GM18499 (cell line): ENCODE data around the gene CHST6.
"Not testable (repeated sequence)": the region's sequence is repeated elsewhere in the genome, so short reads cannot be mapped to it uniquely, and the experiment has no call there.

Experiments used
- ATAC-seq: cut with Tn5 transposase; IDR thresholded peaks from one replicate; pipeline ENCODE4 v1.9.1; 2021; ENCODE audit warnings: moderate number of reproducible peaks; ENCODE audit not compliant: insufficient read depth, unreplicated experiment

The CHST6 gene

DNA sequence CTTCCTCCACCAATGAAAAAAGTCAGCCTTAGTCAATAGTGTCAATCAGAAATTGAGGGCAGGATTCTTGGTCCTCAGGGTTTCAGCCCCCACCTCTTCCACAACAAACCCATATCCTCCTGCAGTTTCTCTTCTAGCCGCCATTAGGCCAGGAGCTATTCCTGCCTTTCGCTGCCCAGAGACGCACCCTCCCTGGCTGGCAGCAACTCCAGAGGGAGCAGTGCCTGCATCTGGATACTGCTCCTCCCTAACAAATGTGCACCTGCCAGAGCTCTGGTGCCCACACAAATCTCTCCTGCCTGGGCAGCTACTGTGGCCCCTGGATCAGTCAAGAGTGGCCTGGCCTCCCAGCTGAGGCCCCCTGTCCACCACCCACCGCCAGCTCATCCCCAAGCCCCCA, 38.8 kb downstream of the CHST6 start:
- not testable (repeated sequence) for ATAC-seq

DNA sequence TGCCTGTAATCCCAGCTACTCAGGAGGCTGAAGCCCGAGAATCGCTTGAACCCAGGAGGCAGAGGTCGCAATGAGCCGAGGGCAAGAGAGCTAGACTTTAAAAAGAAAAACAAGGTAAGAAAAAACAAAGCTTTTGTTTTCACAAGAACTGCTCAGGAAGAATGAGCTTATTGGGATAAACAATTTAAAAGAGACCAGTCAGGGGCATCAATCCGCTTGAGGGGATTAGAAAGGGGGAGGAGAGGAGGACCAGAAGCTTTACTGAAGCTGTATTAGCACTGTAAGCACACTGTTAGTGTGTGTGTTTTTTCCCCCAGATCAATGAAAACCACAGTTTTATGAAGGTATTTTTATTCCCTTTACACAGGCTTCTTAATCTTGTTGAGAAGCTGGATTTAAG, 39.6 kb downstream of the CHST6 start:
- no peak for ATAC-seq

DNA sequence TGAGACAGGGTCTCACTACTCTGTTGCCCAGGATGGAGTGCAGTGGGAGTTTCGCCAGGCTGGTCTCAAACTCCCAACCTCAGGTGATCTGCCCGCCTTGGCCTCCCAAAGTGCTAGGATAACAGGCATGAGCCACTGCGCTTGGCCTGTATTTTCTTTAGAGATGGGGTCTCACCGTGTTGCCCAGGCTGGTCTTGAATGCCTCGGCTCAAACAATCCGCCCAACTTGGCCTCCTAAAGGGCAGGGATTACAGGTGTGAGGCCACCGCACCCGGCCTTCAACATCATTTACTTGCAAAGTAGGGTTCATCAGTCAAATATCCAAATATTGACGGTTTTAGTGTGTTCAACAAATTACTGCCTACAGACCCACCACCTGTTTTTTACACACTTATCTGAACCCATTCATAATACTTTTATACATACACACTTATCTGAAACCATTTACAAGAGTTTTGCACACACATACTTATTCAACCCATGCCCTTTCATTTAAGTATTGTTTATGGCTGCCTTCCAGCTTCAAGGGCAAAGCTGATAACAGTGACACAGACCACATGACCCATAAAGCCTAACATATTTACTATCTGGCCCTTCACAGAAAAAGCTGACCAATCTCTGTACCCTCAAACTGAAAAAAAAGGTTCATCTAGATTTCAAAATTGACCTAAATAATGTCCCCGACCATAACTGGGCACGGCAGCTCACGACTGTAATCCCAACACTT, 42.6 kb downstream of the CHST6 start:
- ATAC-seq = no peak

DNA sequence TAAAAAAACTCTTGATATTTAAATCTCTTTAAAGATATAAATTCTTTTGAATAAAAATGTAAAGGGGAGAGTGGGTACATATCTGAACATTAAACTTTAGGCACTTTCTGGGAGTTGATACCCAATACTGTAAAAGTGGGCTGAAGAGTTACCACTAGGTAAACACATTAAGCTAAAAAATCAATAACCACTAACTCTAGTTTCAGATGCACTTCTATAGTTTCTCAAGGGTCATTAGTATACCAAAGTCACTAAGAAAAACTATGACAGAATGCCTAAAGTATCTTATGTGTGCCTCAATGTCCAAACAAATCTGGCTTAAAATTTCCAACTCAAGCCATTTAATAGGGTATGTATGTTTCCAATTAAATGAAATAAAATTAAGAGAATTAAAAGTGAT, 48.8 kb downstream of the CHST6 start:
- ATAC-seq = no peak

DNA sequence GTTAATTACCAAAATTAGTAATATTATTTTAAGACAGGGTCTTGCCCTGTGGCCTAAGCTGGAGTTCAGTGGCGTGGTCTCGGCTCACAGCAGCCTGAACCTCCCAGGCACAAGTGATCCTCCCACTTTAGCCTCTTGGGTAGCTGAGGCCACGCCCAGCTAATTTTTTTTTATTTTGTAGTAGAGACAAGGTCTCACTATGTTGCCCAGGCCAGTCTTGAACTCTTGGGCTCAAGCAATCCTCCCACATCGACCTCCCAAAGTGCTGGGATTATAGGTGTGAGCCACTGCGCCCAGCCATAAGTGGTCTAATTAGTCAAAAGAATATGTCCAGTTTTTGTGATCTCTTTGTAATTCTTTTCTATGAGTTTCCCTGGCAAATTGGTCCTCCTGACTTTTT, 49.9 kb downstream of the CHST6 start:
- ATAC-seq = no peak

DNA sequence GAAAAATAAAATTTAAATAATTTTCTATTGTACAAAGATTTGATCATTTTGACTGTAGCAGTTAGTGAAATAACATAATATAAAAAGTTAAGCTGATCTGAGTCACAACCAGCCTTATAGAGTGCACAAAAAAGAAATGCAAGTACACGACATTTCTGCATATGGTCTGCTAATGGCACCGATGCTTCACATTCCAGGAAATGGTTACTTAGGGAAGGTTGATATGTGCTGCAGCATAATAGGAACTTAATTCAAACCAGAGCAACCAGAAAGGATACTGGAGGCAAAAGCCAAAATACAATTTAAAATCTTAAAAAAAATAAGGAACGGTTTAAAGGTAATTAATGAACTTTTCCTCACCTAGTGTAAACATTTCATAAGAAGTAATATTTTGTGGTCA, 51.9 kb downstream of the CHST6 start:
- no peak for ATAC-seq

DNA sequence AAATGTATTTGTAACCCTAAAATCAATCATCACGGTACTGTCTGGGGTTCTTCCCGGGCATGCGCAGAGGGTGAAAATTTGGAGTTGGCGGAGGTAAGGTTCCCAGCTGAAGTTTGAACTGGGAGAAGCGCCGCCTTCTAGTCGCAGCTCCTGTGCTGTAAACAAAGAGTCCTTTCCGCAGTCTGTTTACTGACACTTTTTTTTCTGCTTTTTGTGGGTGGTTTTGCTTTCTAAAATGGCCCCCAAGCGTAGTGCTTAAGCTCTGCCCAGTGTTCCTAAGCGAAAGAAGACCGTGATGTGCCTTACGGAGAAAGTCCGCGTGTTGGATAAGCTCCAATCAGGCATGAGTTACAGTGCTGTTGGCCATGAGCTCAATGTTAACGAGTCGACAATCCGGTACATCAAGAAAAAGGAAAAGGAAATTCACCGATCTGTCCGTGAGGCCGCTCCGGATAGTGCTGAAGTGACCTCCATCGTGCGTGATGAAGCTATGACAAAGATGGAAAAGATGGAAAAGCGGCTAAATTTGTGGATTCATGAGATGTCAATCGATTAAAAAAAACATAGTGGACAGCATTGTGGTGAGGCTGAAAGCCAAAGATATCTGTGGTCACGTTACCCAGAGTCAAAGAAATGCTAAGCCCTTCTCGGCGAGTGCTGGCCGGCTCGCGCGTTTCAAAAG, 61.4 kb downstream of the CHST6 start:
- peak; percentile 60 for ATAC-seq

DNA sequence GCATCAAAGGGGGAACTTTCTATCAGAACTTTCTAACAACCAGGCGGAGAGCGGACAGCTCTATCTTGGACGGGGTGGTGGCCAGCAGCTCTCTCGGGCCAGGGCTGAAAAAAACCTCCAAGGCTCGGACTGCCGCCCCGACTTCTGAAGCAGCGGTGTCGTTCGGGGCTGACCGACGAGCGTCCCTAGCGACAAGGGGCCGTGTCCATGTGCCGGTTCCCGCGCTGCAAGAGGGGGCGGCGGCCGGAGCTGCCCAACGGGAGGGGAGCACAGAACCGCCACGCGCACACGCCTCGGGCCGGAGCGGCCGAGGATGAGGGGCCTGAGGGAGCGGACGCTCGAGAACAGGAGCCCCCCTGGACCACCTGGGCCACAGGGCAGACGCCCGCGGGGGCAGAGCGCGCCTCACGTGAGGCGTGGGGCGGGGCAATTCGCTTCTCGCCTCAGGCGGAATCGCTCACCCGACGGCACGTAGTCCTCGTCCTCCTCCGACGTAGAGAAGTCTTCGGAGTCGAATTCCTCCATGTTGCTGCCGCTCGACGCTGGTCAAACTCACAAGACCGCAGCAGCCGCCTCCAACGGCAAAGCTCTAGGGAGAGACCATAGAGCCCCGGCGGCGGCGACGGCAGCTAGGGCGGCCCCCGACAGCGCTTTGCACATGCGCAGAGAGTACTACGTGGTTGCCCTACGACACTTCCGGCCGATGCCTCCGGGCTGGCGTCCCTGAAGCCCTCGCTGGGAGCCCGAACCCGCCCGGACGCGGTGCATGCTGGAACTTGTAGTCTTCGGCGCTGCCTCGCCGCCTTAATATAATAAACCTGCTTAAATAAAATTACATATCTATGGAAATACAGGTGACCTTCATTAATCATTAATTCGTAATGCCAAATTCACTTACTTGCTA, 62.2 kb downstream of the CHST6 start, which contains the start of gene CFDP1:
TSS of gene CFDP1 (minus strand) at position 676 of the 904 bp plus-strand sequence. CDS start at position 525, 151 bp downstream.
- peak; percentile 79 for ATAC-seq

DNA sequence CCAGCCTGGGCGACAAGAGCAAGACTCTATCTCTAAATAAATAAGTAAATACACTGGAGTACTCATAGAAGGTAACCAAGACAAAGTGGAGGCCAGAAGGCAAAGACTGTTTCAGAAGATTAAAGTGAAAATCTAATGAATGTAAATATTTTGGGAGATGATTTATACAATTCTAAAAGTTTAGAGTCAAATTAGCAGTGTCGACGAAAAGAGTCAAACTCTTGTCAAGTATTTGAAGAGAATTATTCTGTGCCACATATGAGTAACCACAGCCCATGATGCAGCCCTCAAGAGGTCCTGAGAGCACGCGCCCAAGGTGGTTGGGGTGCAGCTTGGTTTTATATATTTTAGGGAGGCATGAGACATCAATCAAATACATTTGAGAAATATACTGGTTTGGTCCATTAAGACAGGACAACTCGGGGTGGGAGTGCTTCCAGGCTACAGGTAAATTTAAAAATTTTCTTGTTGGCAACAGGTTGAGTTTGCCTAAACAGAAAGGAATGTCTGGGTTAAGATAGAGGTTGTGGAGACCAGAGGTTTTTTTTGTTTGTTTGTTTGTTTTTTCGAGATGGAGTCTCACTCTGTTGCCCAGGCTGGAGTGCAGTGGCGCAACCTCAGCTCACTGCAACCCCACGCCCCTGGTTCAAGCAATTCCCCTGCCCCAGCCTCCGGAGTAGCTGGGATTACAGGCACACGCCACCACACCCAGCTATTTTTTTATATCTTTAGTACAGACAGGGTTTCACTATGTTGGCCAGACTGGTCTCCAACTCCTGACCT, 65.4 kb downstream of the CHST6 start:
- no peak for ATAC-seq

DNA sequence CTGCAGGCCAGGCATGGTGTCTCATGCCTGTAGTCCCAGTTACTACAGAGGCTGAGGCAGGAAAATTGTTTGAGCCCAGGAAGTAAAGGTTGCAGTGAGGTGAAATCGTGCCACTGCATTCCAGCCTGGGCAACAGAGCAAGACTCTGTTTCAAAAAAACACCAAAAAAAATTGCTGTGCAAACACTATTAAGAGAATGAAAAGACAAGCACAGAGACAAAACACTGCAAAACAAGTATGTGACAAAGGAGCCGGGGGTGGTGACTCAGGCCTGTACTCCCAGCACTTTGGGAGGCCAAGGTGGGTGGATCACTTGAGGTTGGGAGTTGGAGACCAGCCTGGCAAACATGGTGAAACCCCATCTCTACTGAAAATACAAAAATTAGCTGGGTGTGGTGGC, 68.7 kb downstream of the CHST6 start:
- ATAC-seq = not testable (repeated sequence)

DNA sequence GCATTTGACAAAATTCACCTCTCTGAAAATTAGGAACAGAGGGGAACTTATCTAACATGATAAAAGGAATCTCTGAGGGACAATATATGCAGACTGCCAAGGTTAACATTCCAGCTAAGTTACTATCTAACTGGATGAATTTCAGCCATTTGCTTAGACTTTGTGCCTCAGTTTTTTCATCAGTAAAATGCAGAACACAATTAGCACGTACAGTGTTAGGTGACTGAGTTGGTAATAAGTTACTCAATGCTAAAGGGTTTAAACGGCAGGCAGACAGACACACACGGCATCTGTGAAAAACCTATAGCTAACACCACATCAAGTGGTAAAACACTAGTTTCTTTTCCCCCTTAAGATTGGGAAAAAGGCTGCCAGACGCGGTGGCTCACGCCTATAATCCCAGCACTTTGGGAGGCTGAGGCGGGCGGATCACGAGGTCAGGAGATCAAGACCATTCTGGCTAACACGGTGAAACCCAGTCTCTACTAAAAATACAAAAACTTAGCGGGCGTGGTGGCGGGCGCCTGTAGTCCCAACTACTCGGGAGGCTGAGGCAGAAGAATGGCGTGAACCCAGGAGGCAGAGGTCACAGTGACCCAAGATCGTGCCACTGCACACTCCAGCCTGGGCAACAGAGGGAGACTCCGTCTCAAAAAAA, 71.0 kb downstream of the CHST6 start:
- not testable (repeated sequence) for ATAC-seq

DNA sequence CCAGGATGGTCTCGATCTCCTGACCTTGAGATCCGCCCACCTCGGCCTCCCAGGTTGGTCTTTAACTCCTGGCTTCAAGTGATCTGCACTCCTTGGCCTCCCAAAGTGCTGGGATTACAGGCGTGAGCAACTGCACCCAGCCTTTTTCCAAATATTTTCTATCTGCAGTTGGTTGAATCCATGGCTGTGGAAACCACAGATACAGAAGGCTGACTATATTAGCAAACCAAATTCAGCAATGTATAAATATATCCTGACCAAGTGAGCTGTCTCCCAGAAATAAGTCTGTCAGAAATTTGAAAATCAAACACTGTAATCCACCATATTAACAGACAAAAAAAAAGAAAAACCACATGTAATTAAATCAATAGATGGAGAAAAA, 71.5 kb downstream of the CHST6 start:
- no peak for ATAC-seq
